PC-3 (cell line): Measurements from ENCODE around the gene STYK1.

Source experiments
- CTCF ChIP-seq: fragments of 300-600 bp; sonication (generic); conservative IDR thresholded peaks from 2 replicates; pipeline ENCODE4 v1.5.1; 2017; ENCODE audit warnings: antibody characterized with exemption, low read depth, mild to moderate bottlenecking, low read length
- EZH2 ChIP-seq: fragments of 300-600 bp; sonication (generic); IDR thresholded peaks from one replicate; pipeline ENCODE4 v1.6.1; 2017; ENCODE audit warnings: antibody characterized with exemption, mild to moderate bottlenecking, low read length; ENCODE audit not compliant: unreplicated experiment

GRCh38 chr12:10668526-10668925, 5.3 kb downstream of the STYK1 start:
- no peak for TF ChIP-seq CTCF
- TF ChIP-seq EZH2, result no peak
